ENCODE results near the gene ATP1A1. TPM values are rescaled to one million over a fixed set of nuclear protein-coding genes. Genes with fewer than 3 reads are reported as not detected.

ATP1A1 gene
- total RNA-seq, 1 experiment from 2014 or later, result 378 TPM

GRCh38 chr1:116391185-116391584, 18.1 kb downstream of the ATP1A1 start:
- POLR2A ChIA-PET, result interaction anchor here (0.8 to 7.0 kb wide), 6 partner anchors 8 to 126 kb away, joined by 3 to 30 read pairs (median 8); partner anchors contain the start of gene ATP1A1
- CTCF ChIA-PET, result interaction anchor here (1.0 to 2.4 kb wide), 6 partner anchors 10 to 252 kb away, joined by 3 to 12 read pairs (median 4); no protein-coding TSS in a partner anchor
- Mint-ChIP-seq H3K4me3 (ENCODE audit: unreplicated experiment) (no peak overlapping the region), H3K27ac (ENCODE audit: low read depth, unreplicated experiment) (peak overlapping the region; percentile 1), H3K36me3 (ENCODE audit: insufficient read depth, unreplicated experiment) (peaks cover 100% of the 10 kb centered on the region), H3K27me3 (ENCODE audit: insufficient read depth, unreplicated experiment) (no peaks in the 10 kb centered on the region), H3K9me3 (ENCODE audit: unreplicated experiment) (no peaks in the 10 kb centered on the region), H3K4me1 (ENCODE audit: insufficient read depth, unreplicated experiment) (peaks cover 43% of the 10 kb centered on the region)
- TF ChIP-seq CTCF (IDR thresholded peaks at IDR 0.05; ENCODE audit: unreplicated experiment), result no peak
- no TSS peak for BruUV-seq (replicated peaks)
- intact Hi-C loops (cut with micrococcal nuclease), result no loop called here
- no peak for DNase-seq (ENCODE audit: unreplicated experiment)

GRCh38 chr1:116392717-116393404, 19.8 kb downstream of the ATP1A1 start:
- Mint-ChIP-seq H3K4me3 (ENCODE audit: unreplicated experiment) (no peak overlapping the region), H3K27me3 (ENCODE audit: insufficient read depth, unreplicated experiment) (no peaks in the 10 kb centered on the region), H3K27ac (ENCODE audit: low read depth, unreplicated experiment) (peak overlapping the region; percentile 43), H3K4me1 (ENCODE audit: insufficient read depth, unreplicated experiment) (peaks cover 36% of the 10 kb centered on the region), H3K36me3 (ENCODE audit: insufficient read depth, unreplicated experiment) (peaks cover 100% of the 10 kb centered on the region), H3K9me3 (ENCODE audit: unreplicated experiment) (no peaks in the 10 kb centered on the region)
- no peak for DNase-seq (ENCODE audit: unreplicated experiment)
- no TSS peak for BruUV-seq (replicated peaks)
- no peak for TF ChIP-seq CTCF (IDR thresholded peaks at IDR 0.05; ENCODE audit: unreplicated experiment)
- POLR2A ChIA-PET, result interaction anchor here (0.5 to 7.0 kb wide), 6 partner anchors 10 to 44 kb away, joined by 3 to 30 read pairs (median 6); partner anchors contain the start of gene ATP1A1
- CTCF ChIA-PET, result interaction anchor here (0.6 to 2.4 kb wide), 3 partner anchors 93 to 254 kb away, joined by 3 to 12 read pairs (median 3); no protein-coding TSS in a partner anchor
- intact Hi-C loops (cut with micrococcal nuclease), result no loop called here

GRCh38 chr1:116393792-116394191, 20.7 kb downstream of the ATP1A1 start:
- H3K27ac Mint-ChIP-seq (ENCODE audit: low read depth, unreplicated experiment), result peak overlapping the region; percentile 43
- no peak overlapping the region for H3K4me3 Mint-ChIP-seq (ENCODE audit: unreplicated experiment)
- ChIA-PET CTCF (interaction anchor here (0.6 kb wide), 1 partner anchor 9 kb away, joined by 5 read pairs; no protein-coding TSS in a partner anchor), POLR2A (interaction anchor here (1.3 to 7.0 kb wide), 2 partner anchors 11 to 13 kb away, joined by 4 to 30 read pairs; no protein-coding TSS in a partner anchor)
- no peak for DNase-seq (ENCODE audit: unreplicated experiment)
- peaks cover 26% of the 10 kb centered on the region for H3K4me1 Mint-ChIP-seq (ENCODE audit: insufficient read depth, unreplicated experiment)
- no peak for TF ChIP-seq CTCF (IDR thresholded peaks at IDR 0.05; ENCODE audit: unreplicated experiment)
- intact Hi-C loops (cut with micrococcal nuclease), result no loop called here
- BruUV-seq (replicated peaks), result no TSS peak
- no peaks in the 10 kb centered on the region for H3K27me3 Mint-ChIP-seq (ENCODE audit: insufficient read depth, unreplicated experiment)
- peaks cover 100% of the 10 kb centered on the region for H3K36me3 Mint-ChIP-seq (ENCODE audit: insufficient read depth, unreplicated experiment)
- no peaks in the 10 kb centered on the region for H3K9me3 Mint-ChIP-seq (ENCODE audit: unreplicated experiment)

GRCh38 chr1:116394270-116394669, 21.2 kb downstream of the ATP1A1 start:
- no peak overlapping the region for H3K4me3 Mint-ChIP-seq (ENCODE audit: unreplicated experiment)
- BruUV-seq (replicated peaks), result no TSS peak
- ChIA-PET CTCF (interaction anchor here (0.6 kb wide), 2 partner anchors 9 to 255 kb away, joined by 3 to 5 read pairs; no protein-coding TSS in a partner anchor), POLR2A (interaction anchor here (0.6 to 7.0 kb wide), 4 partner anchors 12 to 61 kb away, joined by 3 to 30 read pairs (median 10); no protein-coding TSS in a partner anchor)
- no peak for TF ChIP-seq CTCF (IDR thresholded peaks at IDR 0.05; ENCODE audit: unreplicated experiment)
- H3K36me3 Mint-ChIP-seq (ENCODE audit: insufficient read depth, unreplicated experiment), result peaks cover 100% of the 10 kb centered on the region
- H3K4me1 Mint-ChIP-seq (ENCODE audit: insufficient read depth, unreplicated experiment), result peaks cover 22% of the 10 kb centered on the region
- no peak overlapping the region for H3K27ac Mint-ChIP-seq (ENCODE audit: low read depth, unreplicated experiment)
- no peaks in the 10 kb centered on the region for H3K27me3 Mint-ChIP-seq (ENCODE audit: insufficient read depth, unreplicated experiment)
- DNase-seq (ENCODE audit: unreplicated experiment), result no peak
- no peaks in the 10 kb centered on the region for H3K9me3 Mint-ChIP-seq (ENCODE audit: unreplicated experiment)
- intact Hi-C loops (cut with micrococcal nuclease), result no loop called here
